ENCODE results near the gene VPS13C.

Gene VPS13C

DNA sequence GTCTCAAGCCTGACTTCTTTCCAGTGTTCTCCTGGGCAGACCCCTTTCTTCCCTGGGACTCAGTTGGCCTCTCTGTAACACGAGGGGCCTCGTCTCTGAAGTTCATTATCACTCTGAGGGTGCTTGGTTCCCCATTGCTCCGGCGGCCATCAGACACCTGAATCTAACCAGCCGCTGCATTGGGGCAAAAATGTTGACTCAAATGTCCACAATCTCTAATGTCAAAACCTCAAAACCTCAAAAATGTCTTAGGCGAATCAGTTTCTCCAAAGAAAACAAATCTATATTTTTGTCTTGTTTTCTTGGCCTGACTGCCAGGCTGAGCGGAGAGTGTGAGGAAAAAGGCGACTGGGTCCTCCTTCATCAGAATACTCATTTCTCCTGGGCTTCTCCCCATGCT lies 220.7 kb downstream of the VPS13C start:
- no peak for DNase-seq (ENCODE audit: low read depth)
- TF ChIP-seq, protein P1, sequence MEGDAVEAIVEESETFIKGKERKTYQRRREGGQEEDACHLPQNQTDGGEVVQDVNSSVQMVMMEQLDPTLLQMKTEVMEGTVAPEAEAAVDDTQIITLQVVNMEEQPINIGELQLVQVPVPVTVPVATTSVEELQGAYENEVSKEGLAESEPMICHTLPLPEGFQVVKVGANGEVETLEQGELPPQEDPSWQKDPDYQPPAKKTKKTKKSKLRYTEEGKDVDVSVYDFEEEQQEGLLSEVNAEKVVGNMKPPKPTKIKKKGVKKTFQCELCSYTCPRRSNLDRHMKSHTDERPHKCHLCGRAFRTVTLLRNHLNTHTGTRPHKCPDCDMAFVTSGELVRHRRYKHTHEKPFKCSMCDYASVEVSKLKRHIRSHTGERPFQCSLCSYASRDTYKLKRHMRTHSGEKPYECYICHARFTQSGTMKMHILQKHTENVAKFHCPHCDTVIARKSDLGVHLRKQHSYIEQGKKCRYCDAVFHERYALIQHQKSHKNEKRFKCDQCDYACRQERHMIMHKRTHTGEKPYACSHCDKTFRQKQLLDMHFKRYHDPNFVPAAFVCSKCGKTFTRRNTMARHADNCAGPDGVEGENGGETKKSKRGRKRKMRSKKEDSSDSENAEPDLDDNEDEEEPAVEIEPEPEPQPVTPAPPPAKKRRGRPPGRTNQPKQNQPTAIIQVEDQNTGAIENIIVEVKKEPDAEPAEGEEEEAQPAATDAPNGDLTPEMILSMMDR (IDR thresholded peaks at IDR 0.05; ENCODE audit: control insufficient read depth, extremely low read depth, insufficient read depth) = no peak
- H3K4me3 ChIP-seq (ENCODE audit: low read depth, low read length) = no peak overlapping the region

DNA sequence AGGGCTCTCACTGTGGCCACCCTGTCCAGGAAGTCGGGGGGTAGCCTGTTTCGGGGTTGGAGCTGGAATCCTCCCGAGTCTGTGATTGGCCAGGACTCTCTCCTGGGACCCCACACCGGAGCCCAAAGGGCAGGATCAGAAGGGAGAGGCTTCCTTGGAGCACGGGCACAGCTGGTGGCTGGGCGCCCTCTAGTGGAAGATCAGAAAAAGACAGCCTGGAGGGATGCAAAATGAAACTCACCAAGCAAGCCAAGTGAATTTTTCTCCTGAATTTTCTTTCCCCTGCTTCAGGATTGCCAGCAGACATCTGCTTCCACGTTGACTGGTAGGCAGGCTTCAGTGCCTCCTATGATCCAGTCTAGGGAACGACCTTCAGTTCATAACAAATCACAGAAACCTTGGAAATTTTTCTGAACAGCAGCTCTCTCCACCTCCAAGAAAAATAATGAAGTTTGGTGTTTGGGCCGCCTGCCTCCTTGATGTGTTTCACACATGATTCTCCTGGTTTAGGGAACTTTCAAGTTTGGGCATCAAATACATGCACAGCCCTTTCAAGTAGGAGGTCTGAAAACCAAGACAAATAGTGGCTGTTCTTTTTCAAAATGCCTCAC lies 224.6 kb downstream of the VPS13C start:
- no peak for DNase-seq (ENCODE audit: low read depth)
- TF ChIP-seq, protein P1 (IDR thresholded peaks at IDR 0.05; ENCODE audit: control insufficient read depth, extremely low read depth, insufficient read depth) = peak; percentile 88
- no peak overlapping the region for H3K4me3 ChIP-seq (ENCODE audit: low read depth, low read length)

DNA sequence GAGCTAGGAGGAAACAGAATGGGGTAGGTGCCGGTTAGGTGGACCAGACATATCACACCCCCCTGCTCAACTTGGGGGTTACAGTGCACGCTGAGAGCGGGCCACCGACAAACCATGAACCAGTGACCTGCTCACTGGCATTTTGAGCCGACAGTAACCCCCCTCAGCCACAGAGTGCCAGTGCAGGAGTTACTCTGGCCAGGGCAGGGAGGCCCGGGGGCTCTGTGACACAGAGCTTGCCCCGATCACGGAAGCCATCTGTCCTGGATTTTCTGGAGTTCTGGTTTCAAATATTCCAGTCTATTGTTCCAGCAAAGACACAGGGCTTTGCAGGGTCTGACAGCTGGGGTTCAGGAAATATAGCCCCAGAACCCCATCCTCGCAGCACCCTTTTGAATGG lies 225.2 kb downstream of the VPS13C start:
- H3K4me3 ChIP-seq (ENCODE audit: low read depth, low read length) = no peak overlapping the region
- TF ChIP-seq, protein P1 (IDR thresholded peaks at IDR 0.05; ENCODE audit: control insufficient read depth, extremely low read depth, insufficient read depth) = no peak
- DNase-seq (ENCODE audit: low read depth) = no peak

DNA sequence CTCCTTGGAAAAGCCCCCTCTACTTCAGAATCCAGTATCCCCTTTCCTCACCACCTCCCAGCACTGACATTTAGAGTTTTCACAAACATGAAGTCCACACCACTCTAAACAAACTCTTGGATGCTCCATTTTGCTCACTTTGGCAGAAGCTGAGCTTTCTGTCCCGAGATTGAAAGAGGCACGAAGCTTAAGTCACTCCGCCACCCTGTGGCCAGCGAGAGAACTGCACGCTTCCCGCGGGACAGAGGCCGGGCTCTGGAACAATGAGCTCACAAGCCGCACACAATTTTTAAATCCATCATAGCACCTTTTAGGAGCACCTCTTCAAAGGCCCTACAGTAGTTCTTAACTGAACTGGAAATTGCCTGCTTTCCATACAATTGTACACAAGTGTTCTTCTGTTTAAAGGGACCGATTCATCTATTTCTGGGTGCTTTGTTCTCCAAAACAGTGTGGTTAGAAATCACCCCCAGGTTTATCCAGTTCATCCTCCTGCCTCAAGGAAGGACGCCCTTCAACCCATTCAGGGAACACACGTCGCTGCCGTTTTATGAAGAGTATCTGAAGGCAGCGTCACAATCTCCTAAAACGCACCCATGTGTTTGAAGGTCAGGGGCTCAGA lies 226.1 kb downstream of the VPS13C start:
- peak; percentile 74 for DNase-seq (ENCODE audit: low read depth)
- TF ChIP-seq, protein P1 (IDR thresholded peaks at IDR 0.05; ENCODE audit: control insufficient read depth, extremely low read depth, insufficient read depth) = peak; percentile 93
- H3K4me3 ChIP-seq (ENCODE audit: low read depth, low read length) = no peak overlapping the region

DNA sequence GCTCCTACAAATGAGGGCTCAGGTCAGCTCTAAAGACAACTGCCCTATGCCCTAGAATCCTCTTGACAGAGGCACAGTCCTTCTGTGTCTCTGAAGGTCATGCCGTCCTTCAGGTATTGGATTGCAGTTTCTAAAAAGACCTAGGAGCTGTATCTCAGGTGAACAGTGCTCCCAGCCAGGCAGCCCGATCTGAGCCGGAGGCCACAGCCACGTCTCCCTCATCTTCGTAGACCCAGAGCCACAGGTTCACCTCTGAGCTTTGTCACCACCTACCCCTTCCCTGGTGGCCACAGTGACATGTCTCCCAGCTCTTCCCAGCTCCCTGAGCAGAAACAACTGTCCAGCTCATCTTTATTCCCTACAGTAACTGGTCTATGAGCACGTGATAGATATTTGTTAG lies 228.0 kb downstream of the VPS13C start:
- DNase-seq (ENCODE audit: low read depth) = no peak
- TF ChIP-seq, protein P1 (IDR thresholded peaks at IDR 0.05; ENCODE audit: control insufficient read depth, extremely low read depth, insufficient read depth) = no peak
- H3K4me3 ChIP-seq (ENCODE audit: low read depth, low read length) = no peak overlapping the region

DNA sequence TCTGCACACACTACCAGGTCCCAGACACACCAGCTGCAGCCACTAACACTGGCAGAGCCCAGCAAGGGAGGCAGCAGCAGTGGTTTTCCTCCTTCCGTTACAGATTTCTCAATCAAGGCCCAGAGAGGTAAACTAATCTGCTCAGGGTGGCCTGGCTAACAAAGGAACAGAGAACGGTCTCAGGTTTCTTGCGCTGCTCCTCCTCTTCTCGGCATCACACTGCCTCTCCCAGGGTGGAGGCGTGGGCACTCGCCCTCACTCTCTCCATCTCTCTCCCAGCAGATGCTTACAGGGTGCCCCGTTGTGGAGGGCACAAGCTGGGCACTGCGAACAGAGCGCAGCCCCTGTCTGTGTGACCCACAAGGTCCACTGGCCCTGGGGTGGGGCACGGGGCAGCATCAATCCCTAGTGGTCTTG lies 228.7 kb downstream of the VPS13C start:
- H3K4me3 ChIP-seq (ENCODE audit: low read depth, low read length) = no peak overlapping the region
- TF ChIP-seq, protein P1 (IDR thresholded peaks at IDR 0.05; ENCODE audit: control insufficient read depth, extremely low read depth, insufficient read depth) = no peak
- DNase-seq (ENCODE audit: low read depth) = no peak
